Measurements from ENCODE around the gene CCDC40.

The CCDC40 gene

GRCh38 chr17:80018917-80019651, 17.4 kb upstream of the CCDC40 start:
- DNase-seq (ENCODE audit: low read depth in 1 of 2, low spot score in 1 of 2): no peak

GRCh38 chr17:80021600-80021999, 14.8 kb upstream of the CCDC40 start:
- no peak for DNase-seq (ENCODE audit: low read depth in 1 of 2, low spot score in 1 of 2)

- no peak for DNase-seq (ENCODE audit: low read depth in 1 of 2, low spot score in 1 of 2)
Observed at GRCh38 chr17:80023481-80024205, 12.8 kb upstream of the CCDC40 start.

GRCh38 chr17:80024206-80024972, 12.1 kb upstream of the CCDC40 start:
- no peak for DNase-seq (ENCODE audit: low read depth in 1 of 2, low spot score in 1 of 2)

- no peak for DNase-seq (ENCODE audit: low read depth in 1 of 2, low spot score in 1 of 2)
Observed at GRCh38 chr17:80025140-80025539, 11.3 kb upstream of the CCDC40 start.

GRCh38 chr17:80025796-80026195, 10.6 kb upstream of the CCDC40 start:
- DNase-seq (ENCODE audit: low read depth in 1 of 2, low spot score in 1 of 2): no peak

GRCh38 chr17:80026359-80027042, 9.9 kb upstream of the CCDC40 start:
- no peak for DNase-seq (ENCODE audit: low read depth in 1 of 2, low spot score in 1 of 2)

- no peak for DNase-seq (ENCODE audit: low read depth in 1 of 2, low spot score in 1 of 2)
Observed at GRCh38 chr17:80027043-80027435, 9.4 kb upstream of the CCDC40 start.

GRCh38 chr17:80028030-80028429, 8.4 kb upstream of the CCDC40 start:
- DNase-seq (ENCODE audit: low read depth in 1 of 2, low spot score in 1 of 2): no peak

GRCh38 chr17:80029258-80029974, 7.0 kb upstream of the CCDC40 start:
- DNase-seq (ENCODE audit: low read depth in 1 of 2, low spot score in 1 of 2): no peak

- DNase-seq (ENCODE audit: low read depth in 1 of 2, low spot score in 1 of 2): no peak
Observed at GRCh38 chr17:80030730-80031410, 5.6 kb upstream of the CCDC40 start.

- DNase-seq (ENCODE audit: low read depth in 1 of 2, low spot score in 1 of 2): no peak
Observed at GRCh38 chr17:80031691-80032430, 4.6 kb upstream of the CCDC40 start.

GRCh38 chr17:80032614-80033171, 3.7 kb upstream of the CCDC40 start:
- DNase-seq (ENCODE audit: low read depth in 1 of 2, low spot score in 1 of 2): no peak

- DNase-seq (ENCODE audit: low read depth in 1 of 2, low spot score in 1 of 2): no peak
Observed at GRCh38 chr17:80033840-80034239, 2.6 kb upstream of the CCDC40 start.

GRCh38 chr17:80034791-80035686, 1.4 kb upstream of the CCDC40 start:
- DNase-seq (ENCODE audit: low read depth in 1 of 2, low spot score in 1 of 2): peak; percentile 11 to 12

- DNase-seq (ENCODE audit: low read depth in 1 of 2, low spot score in 1 of 2): peak in 1 of 2 donors; percentile 43
Observed at GRCh38 chr17:80035687-80035936, 830 bp upstream of the CCDC40 start, which contains the start of gene TBC1D16. Gene TBC1D16 (minus strand): TSS chr17:80035872. CDS start chr17:80013547, 22,325 bp downstream.

GRCh38 chr17:80036715-80037477, 454 bp downstream of the CCDC40 start:
- DNase-seq (ENCODE audit: low read depth in 1 of 2, low spot score in 1 of 2): peak; percentile 3 to 5
